Ascending aorta (tissue), 2 donors: Measurements from ENCODE around the gene TTLL1. TPM values are rescaled to one million over a fixed set of nuclear protein-coding genes. Genes with fewer than 3 reads are reported as not detected.
"Not testable (repeated sequence)": the region's sequence is repeated elsewhere in the genome, so short reads cannot be mapped to it uniquely, and the experiment has no call there.

Experiments
- DNase-seq, 2 donors: peaks; one replicate each; pipeline ENCODE4 v3.0.0-alpha.2; 2019; ENCODE audit warnings: low spot score in 2 of 2
- H3K27ac ChIP-seq, 2 donors: fragments of 200-600 bp; sonication (generic); one replicate each; pipeline ENCODE4 v1.5.1; 2016 to 2017; ENCODE audit warnings: mild to moderate bottlenecking in 1 of 2
- H3K27me3 ChIP-seq: fragments of 200-600 bp; sonication (generic); one replicate; pipeline ENCODE4 v1.5.1; 2017
- H3K36me3 ChIP-seq, 2 donors: fragments of 200-600 bp; sonication (generic); one replicate each; pipeline ENCODE4 v1.5.1; 2016
- H3K4me1 ChIP-seq, 2 donors: fragments of 200-600 bp; sonication (generic); one replicate each; pipeline ENCODE4 v1.5.1; 2016 to 2017; ENCODE audit warnings: mild to moderate bottlenecking in 1 of 2
- H3K4me3 ChIP-seq, 2 donors: fragments of 200-600 bp; sonication (generic); one replicate each; pipeline ENCODE4 v1.5.1; 2016 to 2017; ENCODE audit warnings: mild to moderate bottlenecking in 1 of 2
- H3K9me3 ChIP-seq, 2 donors: fragments of 200-600 bp; sonication (generic); one replicate each; pipeline ENCODE4 v1.5.1; 2016
- CTCF ChIP-seq, 3 experiments: fragments of 200-600 bp in 2 of 3; fragments of 450-650 bp in 1 of 3; sonication (generic) in 2 of 3; IDR thresholded peaks; one replicate each; pipeline ENCODE4 v1.5.1; 2016 to 2019; ENCODE audit warnings: antibody characterized with exemption in 3 of 3, mild to moderate bottlenecking in 1 of 3, moderate library complexity in 1 of 3
- intact Hi-C: fragments of 100-400 bp; cut with DNase I; formaldehyde crosslinking; loops from one replicate; pipeline ENCODE4 v1.15.1; 2023
- total RNA-seq: library from RNA; depleted of rRNA; stranded (reverse); fragments of >200 nt; gene quantifications from one replicate; pipeline ENCODE4 v1.1.0, GENCODE V29; 2016

Gene TTLL1
- total RNA-seq, 1 donor from 2014 or later, result 0.21 TPM

- Histone ChIP-seq H3K9me3 (no peaks in the 10 kb centered on the region), H3K27ac (no peak overlapping the region), H3K27me3 (no peaks in the 10 kb centered on the region), H3K36me3 (no peaks in the 10 kb centered on the region), H3K4me1 (no peaks in the 10 kb centered on the region), H3K4me3 (no peak overlapping the region)
- no peak for DNase-seq
- TF ChIP-seq CTCF (IDR thresholded peaks at IDR 0.05), result no peak
- intact Hi-C loops, result loop anchor here (5.0 to 10.0 kb wide), 3 partner anchors 39 to 247 kb away; no protein-coding TSS in a partner anchor
Observed at GRCh38 chr22:43031617-43032016, 57.6 kb downstream of the TTLL1 start.

- Histone ChIP-seq H3K4me3 (no peak overlapping the region), H3K4me1 (peaks cover 2 to 3% of the 10 kb centered on the region in 2 donors), H3K27ac (no peak overlapping the region), H3K9me3 (no peaks in the 10 kb centered on the region), H3K36me3 (no peaks in the 10 kb centered on the region), H3K27me3 (no peaks in the 10 kb centered on the region)
- DNase-seq, result no peak
- intact Hi-C loops, result no loop called here
- TF ChIP-seq CTCF (IDR thresholded peaks at IDR 0.05), result no peak
Observed at GRCh38 chr22:43018615-43019014, 70.6 kb downstream of the TTLL1 start.

- no peak for TF ChIP-seq CTCF (IDR thresholded peaks at IDR 0.05)
- no peaks in the 10 kb centered on the region for H3K27me3 ChIP-seq
- intact Hi-C loops, result no loop called here
Observed at GRCh38 chr22:43017525-43018460, 71.4 kb downstream of the TTLL1 start.

GRCh38 chr22:43016150-43016549 lies 73.0 kb downstream of the TTLL1 start:
- intact Hi-C loops, DNase-seq, H3K36me3 ChIP-seq, H3K9me3 ChIP-seq, H3K4me1 ChIP-seq, H3K27ac ChIP-seq, H3K27me3 ChIP-seq: not testable (repeated sequence)
- H3K4me3 ChIP-seq, result peak overlapping the region in 1 of 2 donors; percentile 99

More at GRCh38 chr22:43017525-43018460, 71.4 kb downstream of the TTLL1 start:
- Histone ChIP-seq H3K4me3 (no peak overlapping the region), H3K9me3 (no peaks in the 10 kb centered on the region), H3K36me3 (no peaks in the 10 kb centered on the region), H3K4me1 (peaks cover 3 to 6% of the 10 kb centered on the region in 2 donors), H3K27ac (no peak overlapping the region)
- DNase-seq, result no peak

- DNase-seq, result no peak
- H3K9me3 ChIP-seq, result no peaks in the 10 kb centered on the region
- H3K27me3 ChIP-seq, result no peaks in the 10 kb centered on the region
- peaks cover 3 to 6% of the 10 kb centered on the region in 2 donors for H3K4me1 ChIP-seq
- no peaks in the 10 kb centered on the region for H3K36me3 ChIP-seq
- H3K27ac ChIP-seq, result peak overlapping the region in 1 of 2 donors; percentile 75
- TF ChIP-seq CTCF (IDR thresholded peaks at IDR 0.05), result no peak
- H3K4me3 ChIP-seq, result peak overlapping the region; percentile 91 to 99
- intact Hi-C loops, result loop anchor here (1.0 to 2.0 kb wide), 4 partner anchors 21 to 146 kb away; no protein-coding TSS in a partner anchor
Observed at GRCh38 chr22:43015677-43016042, 73.5 kb downstream of the TTLL1 start.
